Measurements from ENCODE around the gene LBHD2. TPM values are rescaled to one million over a fixed set of nuclear protein-coding genes. Genes with fewer than 3 reads are reported as not detected.

The LBHD2 gene
- total and polyA plus RNA-seq, 2 experiments from 2014 or later = not detected

GRCh38 chr14:103118018-103118662, 34.1 kb downstream of the LBHD2 start:
- no peaks in the 10 kb centered on the region for H3K36me3 Mint-ChIP-seq (ENCODE audit: low read depth)
- H3K4me3 ChIP-seq = no peak overlapping the region
- ATAC-seq (no peak), DNase-seq (ENCODE audit: low spot score) (no peak)
- H3K9me3 Mint-ChIP-seq = no peaks in the 10 kb centered on the region
- H3K9me2 ChIP-seq (ENCODE audit: insufficient read depth) = no peaks in the 10 kb centered on the region
- H3K27me3 Mint-ChIP-seq (ENCODE audit: insufficient read depth, low read depth, poor library complexity) = peaks cover 11% of the 10 kb centered on the region
- TF ChIP-seq NANOG (IDR thresholded peaks at IDR 0.05; ENCODE audit: borderline replicate concordance) = no peak
- TF ChIP-seq CTCF (conservative IDR thresholded peaks at IDR 0.05; ENCODE audit: low read depth in 2 of 2) = no peak
- TF ChIP-seq ZNF331 (CRISPR knock-in tag; IDR thresholded peaks at IDR 0.05; ENCODE audit: low read depth) = no peak
- no peak for TF ChIP-seq EZH2 (IDR thresholded peaks at IDR 0.05; ENCODE audit: low read depth, unreplicated experiment)
- no peak overlapping the region for H3K4me3 Mint-ChIP-seq
- H3K4me1 Mint-ChIP-seq = peaks cover 9% of the 10 kb centered on the region
- peaks cover 15% of the 10 kb centered on the region; the same call in 1 of the 2 replicates for H3K4me1 ChIP-seq (ENCODE audit: insufficient read depth)
- H3K27ac Mint-ChIP-seq = no peak overlapping the region
- no peaks in the 10 kb centered on the region for H4K20me1 ChIP-seq (replicated peaks; ENCODE audit: insufficient read depth)
- H3K27me3 ChIP-seq (ENCODE audit: insufficient read depth) = peaks cover 18% of the 10 kb centered on the region; the same call in 1 of the 2 replicates
- H3K79me2 ChIP-seq (replicated peaks; ENCODE audit: insufficient read depth) = no peaks in the 10 kb centered on the region
- H3K4me2 ChIP-seq = no peak overlapping the region
- H3F3A ChIP-seq (replicated peaks; ENCODE audit: low read depth) = no peaks in the 10 kb centered on the region; the same call in 1 of the 2 replicates
- no peak overlapping the region for H2AFZ ChIP-seq
- H3K27ac ChIP-seq (ENCODE audit: low read depth) = no peak overlapping the region
- H3K36me3 ChIP-seq (ENCODE audit: insufficient read depth) = no peaks in the 10 kb centered on the region

GRCh38 chr14:103118663-103119404, 34.8 kb downstream of the LBHD2 start:
- no peaks in the 10 kb centered on the region for H3K9me2 ChIP-seq (ENCODE audit: insufficient read depth)
- no peaks in the 10 kb centered on the region for H3K36me3 Mint-ChIP-seq (ENCODE audit: low read depth)
- H3K4me2 ChIP-seq = no peak overlapping the region
- H3K79me2 ChIP-seq (replicated peaks; ENCODE audit: insufficient read depth) = no peaks in the 10 kb centered on the region
- H3K9me3 Mint-ChIP-seq = no peaks in the 10 kb centered on the region
- H3K4me1 Mint-ChIP-seq = peaks cover 9% of the 10 kb centered on the region
- no peak overlapping the region for H3K27ac ChIP-seq (ENCODE audit: low read depth)
- H3K27me3 Mint-ChIP-seq (ENCODE audit: insufficient read depth, low read depth, poor library complexity) = peaks cover 13% of the 10 kb centered on the region
- no peak overlapping the region for H3K27ac Mint-ChIP-seq
- peaks cover 23% of the 10 kb centered on the region for H3K27me3 ChIP-seq (ENCODE audit: insufficient read depth)
- no peaks in the 10 kb centered on the region; the same call in 1 of the 2 replicates for H3F3A ChIP-seq (replicated peaks; ENCODE audit: low read depth)
- no peaks in the 10 kb centered on the region for H4K20me1 ChIP-seq (replicated peaks; ENCODE audit: insufficient read depth)
- no peak overlapping the region for H3K4me3 ChIP-seq
- H2AFZ ChIP-seq = no peak overlapping the region
- H3K4me3 Mint-ChIP-seq = no peak overlapping the region
- no peak for ATAC-seq
- H3K36me3 ChIP-seq (ENCODE audit: insufficient read depth) = no peaks in the 10 kb centered on the region
- peaks cover 15% of the 10 kb centered on the region; the same call in 1 of the 2 replicates for H3K4me1 ChIP-seq (ENCODE audit: insufficient read depth)
- no peak for DNase-seq (ENCODE audit: low spot score)
- TF ChIP-seq ETS1 (IDR thresholded peaks at IDR 0.05) (no peak), ZNF114 (CRISPR knock-in tag; IDR thresholded peaks at IDR 0.05) (no peak), ZNF462 (CRISPR knock-in tag; IDR thresholded peaks at IDR 0.05) (no peak), POLR2AphosphoS5 (IDR thresholded peaks at IDR 0.05; ENCODE audit: low read depth) (no peak), EZH2phosphoT487 (IDR thresholded peaks at IDR 0.05; ENCODE audit: unreplicated experiment) (no peak), STAT1 (IDR thresholded peaks at IDR 0.05; ENCODE audit: unreplicated experiment) (no peak), EZH2 (IDR thresholded peaks at IDR 0.05; ENCODE audit: low read depth, unreplicated experiment) (no peak), CREB1 (CRISPR knock-in tag; IDR thresholded peaks at IDR 0.05; ENCODE audit: low read depth) (no peak)

All from GM23338 (cell line).